ENCODE measurements around the gene FXYD7.
A peak's percentile ranks its signal among the peaks of the same experiment; 100 is the strongest.
"Not testable (repeated sequence)": the region's sequence is repeated elsewhere in the genome, so short reads cannot be mapped to it uniquely, and the experiment has no call there.

FXYD7 gene

DNA sequence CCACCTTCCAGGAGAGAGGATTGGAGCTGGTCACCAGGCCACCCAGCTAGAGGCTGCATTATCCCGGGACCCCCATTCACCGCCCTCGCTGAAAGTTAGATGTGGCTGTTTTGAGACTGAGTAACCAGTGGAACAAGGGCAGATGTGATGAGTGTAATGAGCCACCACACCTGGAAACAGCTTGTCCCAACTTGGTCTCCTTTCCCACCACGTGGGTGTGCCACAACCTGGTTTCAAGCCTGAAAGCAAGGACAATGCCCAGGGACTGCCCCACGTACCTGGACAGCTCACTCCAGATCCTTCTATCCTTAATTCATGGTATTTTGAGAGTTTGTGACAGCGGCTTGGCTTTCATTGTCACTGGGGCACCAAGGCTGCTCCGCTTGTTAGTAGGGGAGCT, 15.2 kb upstream of the FXYD7 start:
- no peak for DNase-seq
- ATAC-seq: no peak

DNA sequence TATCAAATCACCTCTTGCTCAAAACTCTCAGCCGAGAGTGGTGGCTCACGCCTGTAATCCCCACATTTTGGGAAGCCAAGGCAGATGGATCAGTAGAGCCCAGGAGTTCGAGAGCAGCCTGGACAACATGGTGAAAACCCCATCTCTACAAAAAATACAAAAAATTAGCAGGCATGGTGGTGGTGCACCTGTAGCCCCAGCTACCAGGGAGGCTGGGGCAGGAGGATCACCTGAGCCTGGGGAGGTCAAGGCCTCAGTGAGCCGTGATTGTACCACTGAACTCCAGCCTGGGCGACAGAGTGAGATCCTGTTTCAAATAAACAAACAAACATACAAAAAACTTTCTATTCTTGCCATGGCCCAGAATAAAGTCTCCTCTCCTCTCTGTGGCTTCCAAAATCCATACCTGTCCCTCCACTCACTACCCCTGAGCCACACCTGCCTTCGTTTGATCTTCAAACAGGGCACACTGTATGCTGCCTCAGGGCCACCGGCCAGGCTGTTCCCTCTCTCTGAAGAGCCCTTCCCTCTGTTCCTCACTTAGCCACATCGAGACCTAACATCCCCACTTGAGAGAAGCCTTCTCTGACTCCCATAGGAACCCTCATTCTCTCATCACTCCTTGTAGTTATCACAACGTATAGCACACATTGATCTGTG, 14.5 kb upstream of the FXYD7 start:
- DNase-seq: no peak
- no peak for ATAC-seq

- ATAC-seq, DNase-seq: not testable (repeated sequence)
These were observed 13.3 kb upstream of the FXYD7 start for GRCh38 chr19:35129724-35130274.

DNA sequence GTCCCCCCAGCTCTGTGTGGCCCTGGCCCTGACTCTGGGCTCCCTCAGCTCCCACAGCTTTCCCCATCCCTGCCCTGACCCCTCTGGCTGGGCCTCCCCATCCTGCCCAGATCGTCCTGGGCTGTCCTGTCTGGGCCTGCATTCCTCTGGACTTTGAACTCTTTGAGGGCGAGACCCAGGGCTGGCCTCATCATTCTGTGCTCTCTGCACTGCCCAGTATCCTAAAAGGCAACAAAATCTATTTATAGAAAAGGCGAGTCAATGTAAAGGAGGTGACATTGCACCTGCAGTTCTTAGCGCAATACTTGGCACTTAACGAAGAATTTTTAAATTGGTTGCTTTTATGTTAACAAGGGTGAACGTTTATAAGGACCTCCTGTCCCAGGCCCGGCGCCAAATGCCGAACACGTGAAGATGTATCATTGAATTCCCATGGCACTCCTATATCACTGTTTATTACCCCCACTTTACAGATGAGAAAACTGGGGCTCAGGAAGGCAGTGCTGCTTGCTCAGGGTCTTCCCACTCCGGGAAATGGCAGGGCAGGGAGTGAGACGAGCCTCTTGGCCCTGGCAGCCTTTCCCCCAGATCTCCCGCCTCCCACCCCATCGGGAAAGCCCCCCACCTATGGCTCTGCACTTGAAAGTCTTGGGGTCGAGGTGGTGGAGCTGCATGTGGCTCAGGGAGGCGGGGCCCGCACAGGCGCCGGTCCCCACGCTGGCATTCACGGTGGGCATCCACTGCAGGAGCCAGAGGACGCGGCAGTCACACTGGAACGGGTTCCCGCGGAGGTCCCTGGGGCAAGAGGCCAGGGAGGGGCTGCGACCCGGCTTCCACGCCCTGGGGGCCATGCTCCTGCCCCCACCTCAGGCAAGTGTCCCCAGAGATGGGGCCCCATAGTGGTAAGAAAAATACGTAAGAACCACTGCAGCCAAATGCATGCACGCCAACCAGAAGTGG, 12.0 kb upstream of the FXYD7 start:
- ATAC-seq (no peak), DNase-seq (no peak)

DNA sequence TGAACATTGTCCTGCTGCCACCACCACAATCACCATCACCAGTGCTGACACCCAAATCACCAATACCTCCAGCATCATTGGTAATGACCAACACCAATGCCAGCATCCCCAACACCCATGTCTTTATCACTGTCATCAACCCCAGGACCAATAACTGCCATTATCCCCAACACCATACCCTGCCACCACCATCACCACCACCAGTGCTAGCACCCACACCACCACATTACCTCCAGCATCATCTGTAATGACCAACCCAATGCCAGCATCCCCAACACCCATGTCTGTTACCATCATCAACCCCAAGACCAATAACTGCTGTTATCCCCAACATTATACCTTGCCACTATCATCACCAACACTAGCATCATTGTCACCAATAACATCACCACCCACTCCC, 10.8 kb upstream of the FXYD7 start:
- ATAC-seq: no peak
- DNase-seq: no peak

- ATAC-seq: no peak
These were observed 9.2 kb upstream of the FXYD7 start for GRCh38 chr19:35133826-35134225.

DNA sequence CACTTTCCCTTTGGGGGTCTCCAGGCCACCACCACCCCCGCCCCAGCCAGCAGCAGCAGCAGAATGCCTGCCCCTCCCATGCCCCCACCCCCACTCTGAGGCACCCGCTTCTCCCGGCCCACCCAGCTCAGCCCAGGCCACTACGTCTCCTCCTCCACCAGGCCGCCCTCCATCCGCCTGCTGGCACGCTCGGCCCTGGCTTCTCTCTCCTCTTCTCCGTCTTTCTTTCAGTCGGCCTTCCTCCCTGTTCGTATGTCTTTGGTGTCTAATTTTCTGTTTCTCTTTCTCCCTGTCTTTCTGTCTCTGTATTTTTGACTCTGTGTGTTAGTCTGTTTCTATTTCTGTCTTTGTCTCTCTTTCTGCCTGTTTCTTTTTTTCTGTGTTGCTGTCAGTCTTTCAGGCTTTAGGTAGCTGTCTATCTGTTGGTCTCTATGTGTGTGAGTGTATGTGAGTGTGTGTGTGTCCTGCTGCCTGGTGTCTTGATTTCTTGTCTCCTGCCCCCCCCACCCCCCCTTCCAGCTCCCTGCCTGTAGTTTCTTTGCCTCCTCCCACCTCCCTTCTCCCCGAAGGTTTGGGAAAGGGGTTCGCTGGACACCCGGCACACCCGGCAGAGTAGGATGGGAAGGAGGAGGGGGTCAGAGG, 8.3 kb upstream of the FXYD7 start, which contains the start of gene LGI4:
Gene LGI4, minus strand, starts transcription at position 459 of the 642 bp plus-strand sequence. Its CDS starts 379 bp downstream, at position 80.
- DNase-seq (no peak), ATAC-seq (no peak)

More at GRCh38 chr19:35133826-35134225, 9.2 kb upstream of the FXYD7 start:
- DNase-seq: no peak

- ATAC-seq (peak; percentile 75), DNase-seq (peak; percentile 81)
These were observed 7.6 kb upstream of the FXYD7 start for GRCh38 chr19:35135389-35135909.

- DNase-seq (no peak), ATAC-seq (no peak)
These were observed 6.8 kb upstream of the FXYD7 start for GRCh38 chr19:35136231-35136630.

- ATAC-seq (no peak), DNase-seq (no peak)
These were observed 5.9 kb upstream of the FXYD7 start for GRCh38 chr19:35136977-35137702.

DNA sequence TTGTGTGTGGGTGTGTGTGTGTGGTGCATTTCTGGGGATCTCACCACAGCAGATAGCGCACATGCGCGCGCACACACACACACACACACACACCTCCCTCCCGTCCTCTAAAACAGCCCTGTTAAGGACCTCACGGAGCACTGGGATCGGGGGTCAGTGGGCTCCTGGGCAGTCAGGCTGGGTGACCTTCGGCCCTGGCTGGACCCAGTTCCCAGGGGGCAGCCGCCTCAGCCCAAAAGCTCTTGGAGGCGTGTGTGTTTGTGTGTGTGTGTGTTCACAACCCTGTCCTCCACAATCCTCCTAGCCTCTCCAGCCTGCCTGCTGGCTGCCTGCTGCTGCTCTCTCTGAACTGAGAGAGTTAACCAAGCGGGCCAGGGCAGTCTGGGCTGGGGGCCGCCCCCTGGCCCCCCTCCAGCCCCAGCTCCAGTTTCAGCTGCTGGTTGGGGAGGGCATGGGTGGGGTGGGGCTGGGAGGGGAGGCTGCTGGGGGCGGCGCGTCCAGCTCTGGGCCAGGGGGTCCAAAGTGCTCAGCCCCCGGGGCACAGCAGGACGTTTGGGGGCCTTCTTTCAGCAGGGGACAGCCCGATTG, 4.7 kb upstream of the FXYD7 start, which contains the start of gene FXYD1:
Gene FXYD1, plus strand, starts transcription at position 520 of the 588 bp plus-strand sequence. CDS start 1,256 bp downstream, outside the sequence.
- ATAC-seq: no peak
- no peak for DNase-seq

GRCh38 chr19:35140207-35140961, 2.7 kb upstream of the FXYD7 start:
- DNase-seq (no peak), ATAC-seq (no peak)

- ATAC-seq: peak; percentile 87
- DNase-seq: peak; percentile 98
These were observed 1.9 kb upstream of the FXYD7 start for GRCh38 chr19:35140962-35141836.

GRCh38 chr19:35141837-35142605, 1.0 kb upstream of the FXYD7 start:
- DNase-seq (peak; percentile 27), ATAC-seq (peak; percentile 0)

GRCh38 chr19:35142606-35143230, 337 bp upstream of the FXYD7 start:
- ATAC-seq (no peak), DNase-seq (peak; percentile 79)

GRCh38 chr19:35143818-35144217, 763 bp downstream of the FXYD7 start:
- no peak for ATAC-seq
- no peak for DNase-seq

DNA sequence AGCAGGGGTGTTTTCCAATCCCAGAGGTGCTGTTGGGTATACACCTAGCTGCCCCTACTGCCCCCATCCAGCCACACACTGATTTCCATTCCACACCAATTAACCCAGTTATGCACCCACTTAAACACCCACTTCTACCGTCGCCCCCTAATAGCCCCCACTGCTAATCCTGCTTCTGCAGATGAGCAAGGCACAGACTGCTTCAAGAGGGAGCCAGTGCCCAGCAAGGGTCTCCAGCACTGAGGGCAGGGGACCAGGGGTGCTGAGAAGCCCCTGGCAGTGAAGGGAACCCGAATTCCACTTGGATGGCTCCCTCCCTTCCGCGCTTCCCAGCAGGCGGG, 1.2 kb downstream of the FXYD7 start:
- ATAC-seq: no peak
- no peak for DNase-seq

Measured in stimulated activated naive CD8-positive, alpha-beta T cell treated with anti-CD3 and anti-CD28 coated beads, Interleukin-15, Interleukin-2, amounts not matched to agents 100 U/mL and 50 U/mL, for 24 hours (primary cell).